Right ventricle myocardium inferior (tissue), 1 donor: ENCODE data around the gene THBS4. TPM values are rescaled to one million over a fixed set of nuclear protein-coding genes. Genes with fewer than 3 reads are reported as not detected.

Experiments used
- ATAC-seq: fragments of 200-7000 bp; cut with Tn5 transposase; one replicate; pipeline ENCODE4 v1.9.1; 2020; ENCODE audit warnings: mild to moderate bottlenecking, moderate library complexity
- DNase-seq: peaks from one replicate; pipeline ENCODE4 v3.0.0; 2021; ENCODE audit errors: missing footprints
- intact Hi-C: fragments of 100-400 bp; cut with DNase I; formaldehyde crosslinking; loops from one replicate; pipeline ENCODE4 v1.11.0; 2022
- long read RNA-seq: library from polyadenylated mRNA; unstranded; transcript quantifications from one replicate; pipeline ENCODE4 v2.0.0, GENCODE V29; 2021
- total RNA-seq: library from RNA; stranded (reverse); fragmentation: NEBNext Ultra II Directional; extraction: Animal tissue kit (Norgen Biotek cat#: 25700); gene quantifications from one replicate; pipeline ENCODE4 v1.2.1, GENCODE V29; 2021
- donor health status: DM: no; HTN: yes; CAD: no; lungs with severe emphysema.

The THBS4 gene
- 32.9 TPM for total RNA-seq
- long read RNA-seq, transcript THBS4-201 (22 exons, 3,222 nt): major isoform, 32 of 46 reads
- long read RNA-seq, partial matches to known transcripts: 10 of 46 reads
- long read RNA-seq, other reads (novel, unspliced or antisense): 4 of 46 reads

GRCh38 chr5:80034962-80035821, at the start of gene THBS4:
Gene THBS4 (plus strand): TSS chr5:80035348. CDS start chr5:80035538, 190 bp downstream.
- DNase-seq: no peak
- ATAC-seq: no peak
- intact Hi-C loops: loop anchor here (5.0 kb wide), 1 partner anchor 63 kb away; no protein-coding TSS in a partner anchor

- DNase-seq (no peak), ATAC-seq (no peak)
- intact Hi-C loops: no loop called here
Measured at GRCh38 chr5:79986260-79986659, 48.9 kb upstream of the THBS4 start.

GRCh38 chr5:79990205-79990597, 44.9 kb upstream of the THBS4 start:
- intact Hi-C loops: loop anchor here (5.0 kb wide), 2 partner anchors 92 to 192 kb away; no protein-coding TSS in a partner anchor
- ATAC-seq: no peak
- no peak for DNase-seq

GRCh38 chr5:79990598-79991507, 44.3 kb upstream of the THBS4 start, which contains the start of gene MTX3:
Gene MTX3 (minus strand): TSS chr5:79991262. CDS start chr5:79991238, 24 bp downstream.
- intact Hi-C loops: loop anchor here (5.0 kb wide), 2 partner anchors 91 to 191 kb away; no protein-coding TSS in a partner anchor
- ATAC-seq: peak; percentile 96
- peak; percentile 93 for DNase-seq

- DNase-seq (no peak), ATAC-seq (no peak)
- intact Hi-C loops: loop anchor here (5.0 kb wide), 2 partner anchors 89 to 189 kb away; no protein-coding TSS in a partner anchor
Measured at GRCh38 chr5:79992891-79993657, 42.1 kb upstream of the THBS4 start.

- intact Hi-C loops: no loop called here
- no peak for ATAC-seq
- no peak for DNase-seq
Measured at GRCh38 chr5:79999722-80000121, 35.4 kb upstream of the THBS4 start.

GRCh38 chr5:80002677-80003076, 32.5 kb upstream of the THBS4 start:
- intact Hi-C loops: no loop called here
- ATAC-seq (no peak), DNase-seq (no peak)

- no peak for DNase-seq
- intact Hi-C loops: no loop called here
- no peak for ATAC-seq
Measured at GRCh38 chr5:80008995-80009765, 26.0 kb upstream of the THBS4 start.

GRCh38 chr5:80010754-80011392, 24.3 kb upstream of the THBS4 start:
- DNase-seq: no peak
- ATAC-seq: peak; percentile 69
- intact Hi-C loops: no loop called here

- ATAC-seq: no peak
- intact Hi-C loops: no loop called here
- no peak for DNase-seq
Measured at GRCh38 chr5:80025069-80025468, 10.1 kb upstream of the THBS4 start.

- ATAC-seq: no peak
- no peak for DNase-seq
- intact Hi-C loops: no loop called here
Measured at GRCh38 chr5:80026841-80027240, 8.3 kb upstream of the THBS4 start.

GRCh38 chr5:80031109-80031508, 4.0 kb upstream of the THBS4 start:
- intact Hi-C loops: no loop called here
- ATAC-seq: no peak
- no peak for DNase-seq

GRCh38 chr5:80033513-80033912, 1.6 kb upstream of the THBS4 start:
- DNase-seq (no peak), ATAC-seq (no peak)
- intact Hi-C loops: no loop called here

- no peak for ATAC-seq
- no peak for DNase-seq
- intact Hi-C loops: no loop called here
Measured at GRCh38 chr5:80034559-80034958, 589 bp upstream of the THBS4 start.

- intact Hi-C loops: loop anchor here (5.0 kb wide), 1 partner anchor 64 kb away; no protein-coding TSS in a partner anchor
- DNase-seq (no peak), ATAC-seq (no peak)
Measured at GRCh38 chr5:80035839-80036238, 691 bp downstream of the THBS4 start.

GRCh38 chr5:80036615-80037014, 1.5 kb downstream of the THBS4 start:
- DNase-seq: no peak
- ATAC-seq: no peak
- intact Hi-C loops: loop anchor here (5.0 kb wide), 1 partner anchor 64 kb away; no protein-coding TSS in a partner anchor

GRCh38 chr5:80037366-80037765, 2.2 kb downstream of the THBS4 start:
- intact Hi-C loops: loop anchor here (5.0 kb wide), 1 partner anchor 65 kb away; no protein-coding TSS in a partner anchor
- DNase-seq: no peak
- ATAC-seq: no peak
